ENCODE data around the gene S1PR2. TPM values are rescaled to one million over a fixed set of nuclear protein-coding genes. Genes with fewer than 3 reads are reported as not detected.

S1PR2 gene
- total RNA-seq, 4 donors from 2014 or later = 7.7 to 10.1 (median 9.1) TPM

DNA sequence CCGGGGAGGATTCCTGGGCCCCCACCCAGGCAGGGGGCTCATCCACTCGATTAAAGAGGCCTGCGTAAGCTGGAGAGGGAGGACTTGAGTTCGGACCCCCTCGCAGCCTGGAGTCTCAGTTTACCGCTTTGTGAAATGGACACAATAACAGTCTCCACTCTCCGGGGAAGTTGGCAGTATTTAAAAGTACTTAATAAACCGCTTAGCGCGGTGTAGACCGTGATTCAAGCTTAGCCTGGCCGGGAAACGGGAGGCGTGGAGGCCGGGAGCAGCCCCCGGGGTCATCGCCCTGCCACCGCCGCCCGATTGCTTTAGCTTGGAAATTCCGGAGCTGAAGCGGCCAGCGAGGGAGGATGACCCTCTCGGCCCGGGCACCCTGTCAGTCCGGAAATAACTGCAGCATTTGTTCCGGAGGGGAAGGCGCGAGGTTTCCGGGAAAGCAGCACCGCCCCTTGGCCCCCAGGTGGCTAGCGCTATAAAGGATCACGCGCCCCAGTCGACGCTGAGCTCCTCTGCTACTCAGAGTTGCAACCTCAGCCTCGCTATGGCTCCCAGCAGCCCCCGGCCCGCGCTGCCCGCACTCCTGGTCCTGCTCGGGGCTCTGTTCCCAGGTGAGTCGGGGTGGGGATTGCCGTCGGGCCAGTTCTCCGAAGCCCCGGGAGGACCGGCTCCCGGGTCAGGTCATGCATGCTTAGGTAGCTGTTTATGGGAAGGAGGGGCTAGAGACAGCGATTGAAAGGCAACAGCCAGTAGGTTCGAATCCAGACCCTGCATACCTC is 39.7 kb upstream of the S1PR2 start, which contains the start of gene ICAM1:
Gene ICAM1, plus strand, starts transcription at position 505 of the 779 bp plus-strand sequence. Its CDS starts 40 bp downstream, at position 545.
- TF ChIP-seq, protein P1, sequence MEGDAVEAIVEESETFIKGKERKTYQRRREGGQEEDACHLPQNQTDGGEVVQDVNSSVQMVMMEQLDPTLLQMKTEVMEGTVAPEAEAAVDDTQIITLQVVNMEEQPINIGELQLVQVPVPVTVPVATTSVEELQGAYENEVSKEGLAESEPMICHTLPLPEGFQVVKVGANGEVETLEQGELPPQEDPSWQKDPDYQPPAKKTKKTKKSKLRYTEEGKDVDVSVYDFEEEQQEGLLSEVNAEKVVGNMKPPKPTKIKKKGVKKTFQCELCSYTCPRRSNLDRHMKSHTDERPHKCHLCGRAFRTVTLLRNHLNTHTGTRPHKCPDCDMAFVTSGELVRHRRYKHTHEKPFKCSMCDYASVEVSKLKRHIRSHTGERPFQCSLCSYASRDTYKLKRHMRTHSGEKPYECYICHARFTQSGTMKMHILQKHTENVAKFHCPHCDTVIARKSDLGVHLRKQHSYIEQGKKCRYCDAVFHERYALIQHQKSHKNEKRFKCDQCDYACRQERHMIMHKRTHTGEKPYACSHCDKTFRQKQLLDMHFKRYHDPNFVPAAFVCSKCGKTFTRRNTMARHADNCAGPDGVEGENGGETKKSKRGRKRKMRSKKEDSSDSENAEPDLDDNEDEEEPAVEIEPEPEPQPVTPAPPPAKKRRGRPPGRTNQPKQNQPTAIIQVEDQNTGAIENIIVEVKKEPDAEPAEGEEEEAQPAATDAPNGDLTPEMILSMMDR (IDR thresholded peaks at IDR 0.05; ENCODE audit: low read depth) = no peak

DNA sequence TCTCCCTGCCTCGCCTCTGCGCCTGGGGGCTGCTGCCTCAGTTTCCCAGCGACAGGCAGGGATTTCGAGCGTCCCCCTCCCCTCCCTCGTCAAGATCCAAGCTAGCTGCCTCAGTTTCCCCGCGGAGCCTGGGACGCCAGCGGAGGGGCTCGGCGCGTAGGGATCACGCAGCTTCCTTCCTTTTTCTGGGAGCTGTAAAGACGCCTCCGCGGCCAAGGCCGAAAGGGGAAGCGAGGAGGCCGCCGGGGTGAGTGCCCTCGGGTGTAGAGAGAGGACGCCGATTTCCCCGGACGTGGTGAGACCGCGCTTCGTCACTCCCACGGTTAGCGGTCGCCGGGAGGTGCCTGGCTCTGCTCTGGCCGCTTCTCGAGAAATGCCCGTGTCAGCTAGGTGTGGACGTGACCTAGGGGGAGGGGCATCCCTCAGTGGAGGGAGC is 39.1 kb upstream of the S1PR2 start:
- TF ChIP-seq, protein P1 (IDR thresholded peaks at IDR 0.05; ENCODE audit: low read depth) = no peak

DNA sequence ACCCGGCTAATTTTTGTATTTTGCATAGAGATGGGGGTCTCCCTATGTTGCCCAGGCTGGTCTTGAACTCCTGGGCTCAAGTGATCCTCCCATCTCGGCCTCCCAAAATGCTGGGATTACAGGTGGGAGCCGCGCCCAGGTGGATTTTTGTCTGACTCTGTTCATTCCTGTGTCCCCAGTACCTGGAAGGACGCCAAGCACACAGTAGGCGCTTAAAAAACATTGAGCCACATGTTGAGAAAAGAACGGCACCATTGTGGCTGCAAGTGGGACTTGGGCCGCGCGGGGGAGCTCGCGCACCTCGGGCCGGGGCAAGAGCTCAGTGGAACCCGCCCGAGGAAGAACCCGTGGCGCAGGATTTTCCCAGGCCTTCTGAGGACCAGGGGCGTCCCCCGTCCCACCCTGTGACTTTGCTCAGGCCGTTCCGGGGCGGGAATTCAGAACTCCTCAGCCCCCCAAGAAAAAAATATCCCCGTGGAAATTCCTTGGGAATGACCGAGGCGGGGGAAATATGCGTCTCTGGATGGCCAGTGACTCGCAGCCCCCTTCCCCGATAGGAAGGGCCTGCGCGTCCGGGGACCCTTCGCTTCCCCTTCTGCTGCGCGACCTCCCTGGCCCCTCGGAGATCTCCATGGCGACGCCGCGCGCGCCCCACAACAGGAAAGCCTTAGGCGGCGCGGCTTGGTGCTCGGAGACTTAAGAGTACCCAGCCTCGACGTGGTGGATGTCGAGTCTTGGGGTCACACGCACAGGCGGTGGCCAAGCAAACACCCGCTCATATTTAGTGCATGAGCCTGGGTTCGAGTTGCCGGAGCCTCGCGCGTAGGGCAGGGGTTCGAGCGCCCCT is 38.4 kb upstream of the S1PR2 start:
- TF ChIP-seq, protein P1 (IDR thresholded peaks at IDR 0.05; ENCODE audit: low read depth) = no peak

DNA sequence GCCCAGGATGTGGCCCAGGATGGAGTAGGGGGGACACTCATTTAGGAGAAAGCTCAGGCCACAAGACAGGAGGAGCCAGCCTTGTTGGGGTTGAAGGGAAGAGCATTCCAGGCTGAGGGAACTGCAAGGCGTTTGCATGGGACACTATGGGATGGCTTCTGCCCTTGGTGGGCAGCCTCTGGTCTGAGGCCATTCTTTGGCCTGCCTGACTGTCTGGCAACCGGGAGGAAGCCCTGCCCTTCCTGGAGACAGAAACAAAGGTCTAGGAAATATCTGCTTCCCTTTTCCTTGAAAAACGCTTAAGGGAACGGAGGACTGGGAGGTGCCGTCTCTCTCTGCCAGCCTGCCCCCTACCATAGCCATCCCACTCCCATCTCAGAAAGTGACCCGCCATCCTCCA is 36.9 kb upstream of the S1PR2 start:
- TF ChIP-seq, protein P1 (IDR thresholded peaks at IDR 0.05; ENCODE audit: low read depth) = no peak

DNA sequence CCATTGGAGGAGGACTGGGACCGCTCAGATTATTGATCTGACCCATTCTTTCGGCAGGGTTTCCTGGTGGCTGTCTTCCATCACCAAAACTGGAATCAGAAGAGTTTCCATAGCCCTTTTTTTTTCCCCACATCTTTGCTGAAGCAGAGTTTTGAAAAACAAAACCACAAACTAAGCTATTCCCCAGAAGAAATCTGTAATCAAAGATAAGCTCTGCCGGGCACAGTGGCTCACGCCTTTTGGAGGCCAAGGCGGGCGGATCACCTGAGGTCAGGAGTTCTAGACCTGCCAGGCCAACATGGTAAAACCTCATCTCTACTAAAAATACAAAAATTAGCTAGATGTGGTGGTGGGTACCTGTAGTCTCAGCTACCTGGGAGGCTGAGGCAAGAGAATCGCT is 35.6 kb upstream of the S1PR2 start:
- TF ChIP-seq, protein P1 (IDR thresholded peaks at IDR 0.05; ENCODE audit: low read depth) = no peak

DNA sequence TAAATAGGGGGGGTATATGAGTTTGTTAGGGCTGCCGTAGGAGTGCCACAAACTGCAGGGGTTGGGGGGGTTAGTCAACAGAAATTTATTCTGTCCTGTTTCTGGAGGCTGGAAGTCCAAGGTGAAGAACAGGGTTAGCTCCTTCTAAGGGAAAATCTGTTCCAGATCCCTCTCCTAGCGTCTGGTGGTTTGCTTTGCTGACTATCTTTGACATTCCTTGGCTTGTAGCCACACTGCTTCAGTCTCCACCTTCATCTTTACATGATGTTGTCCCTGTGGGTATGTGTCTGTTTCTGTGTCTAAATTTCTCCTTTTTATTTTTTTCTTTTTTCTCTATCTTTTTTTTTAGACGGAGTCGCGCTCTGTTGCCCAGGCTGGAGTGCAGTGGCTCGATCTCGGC is 31.6 kb upstream of the S1PR2 start:
- TF ChIP-seq, protein P1 (IDR thresholded peaks at IDR 0.05; ENCODE audit: low read depth) = no peak

DNA sequence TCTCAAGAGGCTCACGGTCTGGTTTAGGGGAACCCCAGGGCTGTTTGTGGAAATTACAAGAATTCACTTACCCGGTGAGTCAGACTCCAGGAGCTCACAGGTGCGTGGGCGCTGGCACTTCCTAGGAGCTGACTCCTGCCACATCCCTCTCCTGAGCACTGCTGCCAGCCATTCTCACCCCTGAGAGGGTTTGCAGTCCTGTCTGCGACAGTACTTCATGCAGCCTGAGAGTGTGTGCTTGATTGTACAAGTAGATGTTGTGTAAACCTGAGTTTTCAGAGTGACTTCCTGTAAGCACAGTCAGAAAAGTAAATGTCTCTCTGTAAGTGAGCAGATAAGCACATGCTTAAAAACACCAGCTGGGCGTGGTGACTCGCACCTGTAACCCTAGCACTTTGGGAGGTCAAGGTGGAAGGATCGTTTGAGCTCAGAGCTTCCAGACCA is 29.0 kb upstream of the S1PR2 start:
- TF ChIP-seq, protein P1 (IDR thresholded peaks at IDR 0.05; ENCODE audit: low read depth) = no peak
